GM19452 (cell line): ENCODE results near the gene TCERG1L.

Source experiments
- ATAC-seq: cut with Tn5 transposase; IDR thresholded peaks from one replicate; pipeline ENCODE4 v1.9.1; 2021; ENCODE audit not compliant: unreplicated experiment

The TCERG1L gene

GRCh38 chr10:131129544-131129943 lies 182.0 kb downstream of the TCERG1L start:
- ATAC-seq: no peak

- no peak for ATAC-seq
These were observed 182.8 kb downstream of the TCERG1L start for GRCh38 chr10:131128731-131129130.

- no peak for ATAC-seq
These were observed 183.9 kb downstream of the TCERG1L start for GRCh38 chr10:131127610-131128009.

- no peak for ATAC-seq
These were observed 184.4 kb downstream of the TCERG1L start for GRCh38 chr10:131127138-131127589.

- ATAC-seq: no peak
These were observed 185.0 kb downstream of the TCERG1L start for GRCh38 chr10:131126321-131127137.

- no peak for ATAC-seq
These were observed 185.9 kb downstream of the TCERG1L start for GRCh38 chr10:131125511-131126225.

- ATAC-seq: no peak
These were observed 186.6 kb downstream of the TCERG1L start for GRCh38 chr10:131124945-131125344.

GRCh38 chr10:131123496-131123895 lies 188.0 kb downstream of the TCERG1L start:
- no peak for ATAC-seq

- ATAC-seq: no peak
These were observed 189.9 kb downstream of the TCERG1L start for GRCh38 chr10:131121511-131122035.

- no peak for ATAC-seq
These were observed 191.7 kb downstream of the TCERG1L start for GRCh38 chr10:131119626-131120355.

GRCh38 chr10:131117416-131118212 lies 193.9 kb downstream of the TCERG1L start:
- no peak for ATAC-seq

GRCh38 chr10:131116991-131117375 lies 194.5 kb downstream of the TCERG1L start:
- no peak for ATAC-seq

- no peak for ATAC-seq
These were observed 195.1 kb downstream of the TCERG1L start for GRCh38 chr10:131116216-131116990.

- no peak for ATAC-seq
These were observed 195.7 kb downstream of the TCERG1L start for GRCh38 chr10:131115801-131116200.

GRCh38 chr10:131115321-131115720 lies 196.2 kb downstream of the TCERG1L start:
- no peak for ATAC-seq

- no peak for ATAC-seq
These were observed 196.7 kb downstream of the TCERG1L start for GRCh38 chr10:131114846-131115245.

- no peak for ATAC-seq
These were observed 197.7 kb downstream of the TCERG1L start for GRCh38 chr10:131113709-131114291.

GRCh38 chr10:131113165-131113564 lies 198.4 kb downstream of the TCERG1L start:
- no peak for ATAC-seq

- ATAC-seq: no peak
These were observed 198.8 kb downstream of the TCERG1L start for GRCh38 chr10:131112691-131113090.
